Stimulated activated CD4-positive, alpha-beta T cell treated with anti-CD3 and anti-CD28 coated beads, Interleukin-15, amount 100 ng/mL, for 48 hours (primary cell): ENCODE data around the gene NLRP6.

ENCODE experiments used
- DNase-seq, 2 donors: peaks; one replicate each; pipeline ENCODE4 v3.0.0-alpha.2; 2020; ENCODE audit warnings: low read depth in 2 of 2

NLRP6 gene

GRCh38 chr11:293271-293851 lies 15.2 kb downstream of the NLRP6 start:
- DNase-seq: no peak

- no peak for DNase-seq
Measured at GRCh38 chr11:293852-294661, 15.8 kb downstream of the NLRP6 start.

GRCh38 chr11:294780-295179 lies 16.6 kb downstream of the NLRP6 start:
- no peak for DNase-seq

- no peak for DNase-seq
Measured at GRCh38 chr11:295351-296170, 17.4 kb downstream of the NLRP6 start.

- no peak for DNase-seq
Measured at GRCh38 chr11:296171-297050, 18.2 kb downstream of the NLRP6 start.

GRCh38 chr11:297051-297585 lies 18.9 kb downstream of the NLRP6 start:
- DNase-seq: no peak

GRCh38 chr11:297586-298405 lies 19.6 kb downstream of the NLRP6 start:
- no peak for DNase-seq

- no peak for DNase-seq
Measured at GRCh38 chr11:298406-299065, 20.3 kb downstream of the NLRP6 start.

- no peak for DNase-seq
Measured at GRCh38 chr11:299081-299891, 21.1 kb downstream of the NLRP6 start, which contains the start of gene IFITM5. Gene IFITM5, minus strand, starts transcription at chr11:299526. Its CDS starts 36 bp downstream, at chr11:299490.

- no peak for DNase-seq
Measured at GRCh38 chr11:299951-300735, 21.9 kb downstream of the NLRP6 start.

GRCh38 chr11:303363-303762 lies 25.2 kb downstream of the NLRP6 start:
- no peak for DNase-seq

- DNase-seq: no peak
Measured at GRCh38 chr11:304061-304506, 25.9 kb downstream of the NLRP6 start.

- no peak for DNase-seq
Measured at GRCh38 chr11:304915-305843, 27.0 kb downstream of the NLRP6 start.

GRCh38 chr11:305844-306211 lies 27.6 kb downstream of the NLRP6 start:
- DNase-seq: no peak

GRCh38 chr11:306645-307371 lies 28.6 kb downstream of the NLRP6 start:
- no peak for DNase-seq
